Measurements from ENCODE around the gene TMEM86B.

The TMEM86B gene

DNA sequence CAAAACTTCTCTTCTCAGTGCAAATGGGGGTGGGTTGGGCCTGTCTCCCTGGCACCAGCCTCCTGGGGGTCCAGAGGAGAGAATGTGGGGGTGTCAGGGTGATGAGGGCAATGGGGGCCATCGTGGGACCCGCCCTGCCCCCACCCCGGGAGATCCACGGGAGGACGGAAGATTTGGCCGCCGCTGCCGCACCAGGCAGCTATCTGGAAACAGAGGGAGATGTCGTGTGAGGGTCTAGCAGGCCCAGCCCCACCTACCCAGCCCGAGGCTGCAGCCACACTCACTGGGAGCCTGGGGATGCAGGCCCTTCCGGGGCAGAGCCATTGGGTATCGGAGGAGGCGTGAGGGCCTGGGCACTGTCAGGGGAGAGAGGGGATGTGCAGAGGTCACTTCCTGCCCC is 1.8 kb upstream of the TMEM86B start:
- TF ChIP-seq, protein P1, sequence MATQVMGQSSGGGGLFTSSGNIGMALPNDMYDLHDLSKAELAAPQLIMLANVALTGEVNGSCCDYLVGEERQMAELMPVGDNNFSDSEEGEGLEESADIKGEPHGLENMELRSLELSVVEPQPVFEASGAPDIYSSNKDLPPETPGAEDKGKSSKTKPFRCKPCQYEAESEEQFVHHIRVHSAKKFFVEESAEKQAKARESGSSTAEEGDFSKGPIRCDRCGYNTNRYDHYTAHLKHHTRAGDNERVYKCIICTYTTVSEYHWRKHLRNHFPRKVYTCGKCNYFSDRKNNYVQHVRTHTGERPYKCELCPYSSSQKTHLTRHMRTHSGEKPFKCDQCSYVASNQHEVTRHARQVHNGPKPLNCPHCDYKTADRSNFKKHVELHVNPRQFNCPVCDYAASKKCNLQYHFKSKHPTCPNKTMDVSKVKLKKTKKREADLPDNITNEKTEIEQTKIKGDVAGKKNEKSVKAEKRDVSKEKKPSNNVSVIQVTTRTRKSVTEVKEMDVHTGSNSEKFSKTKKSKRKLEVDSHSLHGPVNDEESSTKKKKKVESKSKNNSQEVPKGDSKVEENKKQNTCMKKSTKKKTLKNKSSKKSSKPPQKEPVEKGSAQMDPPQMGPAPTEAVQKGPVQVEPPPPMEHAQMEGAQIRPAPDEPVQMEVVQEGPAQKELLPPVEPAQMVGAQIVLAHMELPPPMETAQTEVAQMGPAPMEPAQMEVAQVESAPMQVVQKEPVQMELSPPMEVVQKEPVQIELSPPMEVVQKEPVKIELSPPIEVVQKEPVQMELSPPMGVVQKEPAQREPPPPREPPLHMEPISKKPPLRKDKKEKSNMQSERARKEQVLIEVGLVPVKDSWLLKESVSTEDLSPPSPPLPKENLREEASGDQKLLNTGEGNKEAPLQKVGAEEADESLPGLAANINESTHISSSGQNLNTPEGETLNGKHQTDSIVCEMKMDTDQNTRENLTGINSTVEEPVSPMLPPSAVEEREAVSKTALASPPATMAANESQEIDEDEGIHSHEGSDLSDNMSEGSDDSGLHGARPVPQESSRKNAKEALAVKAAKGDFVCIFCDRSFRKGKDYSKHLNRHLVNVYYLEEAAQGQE (IDR thresholded peaks at IDR 0.05; ENCODE audit: insufficient read depth in 1 of 2, low read depth in 2 of 2, low read length in 2 of 2) = no peak
- TF ChIP-seq SIN3A (IDR thresholded peaks at IDR 0.05; ENCODE audit: borderline replicate concordance, insufficient read depth, low read length) = no peak
- no peak for TF ChIP-seq FOXP2 (optimal IDR thresholded peaks at IDR 0.05; ENCODE audit: borderline replicate concordance, extremely low read depth, extremely low read length, insufficient read depth)
- TF ChIP-seq POLR2AphosphoS5 (IDR thresholded peaks at IDR 0.05; ENCODE audit: low read depth, low read length) = no peak
- TF ChIP-seq TAF1 (IDR thresholded peaks at IDR 0.05; ENCODE audit: borderline replicate concordance, insufficient read depth, low read length) = no peak

DNA sequence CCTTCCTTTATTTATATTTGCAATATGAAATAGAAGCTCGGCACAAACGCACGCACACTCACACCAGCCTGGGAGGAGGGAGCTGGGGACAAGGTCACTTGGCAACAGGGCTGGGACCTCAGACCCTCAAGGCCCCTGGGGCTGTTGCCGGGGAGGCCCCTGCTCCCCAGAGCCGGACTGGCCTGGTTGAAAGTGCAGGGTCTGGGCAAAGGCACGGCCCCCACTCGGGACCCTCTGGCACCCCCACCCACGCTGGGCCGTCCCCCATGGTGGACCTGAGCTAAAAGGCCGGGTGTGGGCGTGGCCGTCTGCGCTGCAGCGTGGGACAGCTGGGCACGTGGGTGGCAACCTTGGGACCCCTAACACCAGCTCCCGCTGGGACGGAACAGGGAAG is 1.2 kb upstream of the TMEM86B start:
- TF ChIP-seq FOXP2 (optimal IDR thresholded peaks at IDR 0.05; ENCODE audit: borderline replicate concordance, extremely low read depth, extremely low read length, insufficient read depth) = no peak
- TF ChIP-seq, protein P1 (IDR thresholded peaks at IDR 0.05; ENCODE audit: insufficient read depth in 1 of 2, low read depth in 2 of 2, low read length in 2 of 2) = no peak
- no peak for TF ChIP-seq TAF1 (IDR thresholded peaks at IDR 0.05; ENCODE audit: borderline replicate concordance, insufficient read depth, low read length)
- TF ChIP-seq SIN3A (IDR thresholded peaks at IDR 0.05; ENCODE audit: borderline replicate concordance, insufficient read depth, low read length) = no peak
- TF ChIP-seq POLR2AphosphoS5 (IDR thresholded peaks at IDR 0.05; ENCODE audit: low read depth, low read length) = no peak

DNA sequence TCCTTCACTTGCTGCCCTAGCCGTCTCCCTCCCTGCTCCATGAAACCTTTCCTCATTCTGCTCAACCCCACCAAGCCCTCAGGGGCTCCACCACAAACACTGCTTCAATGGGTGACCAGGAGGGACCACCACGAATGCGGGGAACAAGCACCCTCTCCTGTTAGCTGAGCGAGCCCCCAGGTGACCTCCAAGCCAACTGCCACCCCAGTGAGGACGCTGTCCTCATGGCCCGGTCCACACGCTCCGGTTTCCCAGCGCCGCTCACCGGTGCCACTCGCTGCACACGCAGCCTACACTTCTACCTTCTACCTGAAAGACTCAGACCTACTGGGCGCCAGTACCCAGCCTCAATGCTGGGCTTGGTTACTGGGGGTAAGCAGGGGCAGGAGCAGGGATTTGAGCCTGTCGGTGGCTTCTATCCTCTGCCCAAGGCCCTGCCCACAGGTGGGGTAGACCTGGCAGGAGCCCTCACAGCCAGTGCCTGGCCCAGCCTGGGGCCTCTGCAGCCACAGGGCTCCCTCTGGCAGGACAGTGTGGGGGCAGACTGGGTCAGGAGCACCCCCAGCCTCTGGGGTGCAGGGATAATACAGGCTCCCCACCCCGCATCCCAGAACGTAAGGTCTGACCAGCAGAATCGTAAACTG is 704 bp upstream of the TMEM86B start:
- TF ChIP-seq SIN3A (IDR thresholded peaks at IDR 0.05; ENCODE audit: borderline replicate concordance, insufficient read depth, low read length) (no peak), POLR2AphosphoS5 (IDR thresholded peaks at IDR 0.05; ENCODE audit: low read depth, low read length) (no peak), TAF1 (IDR thresholded peaks at IDR 0.05; ENCODE audit: borderline replicate concordance, insufficient read depth, low read length) (no peak), FOXP2 (optimal IDR thresholded peaks at IDR 0.05; ENCODE audit: borderline replicate concordance, extremely low read depth, extremely low read length, insufficient read depth) (no peak)
- TF ChIP-seq, protein P1 (IDR thresholded peaks at IDR 0.05; ENCODE audit: insufficient read depth in 1 of 2, low read depth in 2 of 2, low read length in 2 of 2) = no peak

DNA sequence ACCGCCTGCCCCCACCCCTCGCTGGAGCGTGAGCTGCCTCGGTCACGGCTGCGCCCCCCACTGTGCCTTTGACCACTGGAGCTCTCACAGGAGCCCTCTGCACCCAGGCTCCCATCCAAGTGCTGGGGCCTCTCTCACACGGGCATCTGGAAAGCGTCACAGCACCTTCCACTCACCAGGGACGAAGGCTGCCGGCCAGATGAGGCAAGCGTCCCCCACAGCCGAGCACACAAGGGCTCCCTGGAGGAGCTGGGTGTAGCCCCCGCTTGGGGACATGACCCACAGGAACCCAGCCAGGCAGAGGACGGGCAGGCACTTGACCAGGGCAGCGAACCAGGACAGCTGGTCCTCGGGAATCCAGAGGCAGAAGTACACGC is 560 bp downstream of the TMEM86B start:
- TF ChIP-seq FOXP2 (optimal IDR thresholded peaks at IDR 0.05; ENCODE audit: borderline replicate concordance, extremely low read depth, extremely low read length, insufficient read depth) = no peak
- no peak for TF ChIP-seq TAF1 (IDR thresholded peaks at IDR 0.05; ENCODE audit: borderline replicate concordance, insufficient read depth, low read length)
- TF ChIP-seq, protein P1 (IDR thresholded peaks at IDR 0.05; ENCODE audit: insufficient read depth in 1 of 2, low read depth in 2 of 2, low read length in 2 of 2) = no peak
- TF ChIP-seq POLR2AphosphoS5 (IDR thresholded peaks at IDR 0.05; ENCODE audit: low read depth, low read length) = no peak
- TF ChIP-seq SIN3A (IDR thresholded peaks at IDR 0.05; ENCODE audit: borderline replicate concordance, insufficient read depth, low read length) = no peak
